Hematopoietic multipotent progenitor cell treated with erythropoietin and hydrocortisone succinate and interleukin-3 and kit ligand, for 4 days (in vitro differentiated cells): ENCODE data around the gene LHX1.
A peak's percentile ranks its signal among the peaks of the same experiment; 100 is the strongest.

Experiments
- DNase-seq: peaks from one replicate; pipeline ENCODE4 v3.0.0-alpha.2; 2015

LHX1 gene

GRCh38 chr17:36939802-36940312 is 2.6 kb downstream of the LHX1 start:
- DNase-seq: no peak

GRCh38 chr17:36940313-36941264 is 3.3 kb downstream of the LHX1 start:
- no peak for DNase-seq

GRCh38 chr17:36941265-36942010 is 4.2 kb downstream of the LHX1 start:
- DNase-seq: peak; percentile 18

GRCh38 chr17:36942019-36942599 is 4.8 kb downstream of the LHX1 start:
- no peak for DNase-seq

GRCh38 chr17:36942631-36943125 is 5.4 kb downstream of the LHX1 start:
- no peak for DNase-seq

- peak; percentile 28 for DNase-seq
Measured at GRCh38 chr17:36943250-36944191, 6.2 kb downstream of the LHX1 start.

- DNase-seq: no peak
Measured at GRCh38 chr17:36944553-36944952, 7.3 kb downstream of the LHX1 start.

GRCh38 chr17:36945140-36945539 is 7.9 kb downstream of the LHX1 start:
- DNase-seq: no peak

GRCh38 chr17:36945959-36946725 is 8.9 kb downstream of the LHX1 start:
- DNase-seq: no peak

- DNase-seq: no peak
Measured at GRCh38 chr17:36946726-36947091, 9.4 kb downstream of the LHX1 start.

GRCh38 chr17:36947922-36948716 is 10.8 kb downstream of the LHX1 start:
- peak; percentile 35 for DNase-seq

- peak; percentile 98 for DNase-seq
Measured at GRCh38 chr17:36948717-36949460, 11.6 kb downstream of the LHX1 start, which contains the start of gene AATF. Gene AATF (plus strand): TSS chr17:36948954. CDS start chr17:36949126, 172 bp downstream.

GRCh38 chr17:36949461-36949927 is 12.2 kb downstream of the LHX1 start:
- DNase-seq: no peak

- no peak for DNase-seq
Measured at GRCh38 chr17:36950027-36950426, 12.8 kb downstream of the LHX1 start.

- DNase-seq: peak; percentile 22
Measured at GRCh38 chr17:36951084-36951789, 14.0 kb downstream of the LHX1 start.

- no peak for DNase-seq
Measured at GRCh38 chr17:36971508-36971907, 34.2 kb downstream of the LHX1 start.

- no peak for DNase-seq
Measured at GRCh38 chr17:36972186-36972700, 35.0 kb downstream of the LHX1 start.

- no peak for DNase-seq
Measured at GRCh38 chr17:36972905-36973304, 35.6 kb downstream of the LHX1 start.
